CD8-positive, alpha-beta memory T cell (primary cell): ENCODE results near the gene ATF7IP. TPM values are rescaled to one million over a fixed set of nuclear protein-coding genes. Genes with fewer than 3 reads are reported as not detected.

ENCODE experiments used
- CTCF ChIA-PET: fragments of 350-600 bp; sonication (Branson Sonifier 250); formaldehyde crosslinking; loops from one replicate; lab custom pipeline; 2021; ENCODE audit warnings: antibody characterized with exemption; lab: Charles Lee
- POLR2A ChIA-PET: fragments of 350-600 bp; sonication (Branson Sonifier 250); formaldehyde crosslinking; loops from one replicate; lab custom pipeline; 2021; ENCODE audit warnings: antibody characterized with exemption; lab: Charles Lee
- DNase-seq, 5 donors: peaks; one replicate each; pipeline versions ENCODE4 v3.0.0 to v3.0.0-alpha.2; 2020 to 2022; ENCODE audit warnings: mixed read lengths in 1 of 5
- H3K27ac ChIP-seq: one replicate; pipeline ENCODE4 v1.7.0; 2013; ENCODE audit warnings: low read depth, mild to moderate bottlenecking, low read length, moderate library complexity
- H3K27me3 ChIP-seq: 2 replicates; pipeline ENCODE4 v1.7.0; 2013; ENCODE audit warnings: low read length, mild to moderate bottlenecking; ENCODE audit not compliant: insufficient read depth, poor library complexity, severe bottlenecking
- H3K36me3 ChIP-seq: 2 replicates; pipeline ENCODE4 v1.7.0; 2013; ENCODE audit warnings: mild to moderate bottlenecking, low read length, moderate library complexity; ENCODE audit not compliant: insufficient read depth
- H3K4me1 ChIP-seq: 2 replicates; pipeline ENCODE4 v1.7.0; 2013; ENCODE audit warnings: mild to moderate bottlenecking, low read length, moderate library complexity; ENCODE audit not compliant: insufficient read depth
- H3K4me3 ChIP-seq: 2 replicates; pipeline ENCODE4 v1.7.0; 2013; ENCODE audit warnings: mild to moderate bottlenecking, low read length
- H3K9me3 ChIP-seq: 2 replicates; pipeline ENCODE4 v1.7.0; 2013; ENCODE audit warnings: mild to moderate bottlenecking, low read length
- H3K27ac Mint-ChIP-seq, 8 donors: one replicate each; pipeline ENCODE4 v1.8.0; 2020 to 2021; ENCODE audit warnings: mixed read lengths in 8 of 8, mild to moderate bottlenecking in 6 of 8, inconsistent platforms in 3 of 8, moderate library complexity in 3 of 8
- H3K27me3 Mint-ChIP-seq, 2 donors: one replicate each; pipeline ENCODE4 v1.8.0; 2020 to 2021; ENCODE audit warnings: mixed read lengths in 2 of 2, mild to moderate bottlenecking in 1 of 2, moderate library complexity in 1 of 2
- H3K36me3 Mint-ChIP-seq, 3 donors: one replicate each; pipeline ENCODE4 v1.8.0; 2020 to 2021; ENCODE audit warnings: mixed read lengths in 3 of 3, inconsistent platforms in 1 of 3, mild to moderate bottlenecking in 1 of 3
- H3K4me1 Mint-ChIP-seq, 3 donors: one replicate each; pipeline ENCODE4 v1.8.0; 2020 to 2021; ENCODE audit warnings: mixed read lengths in 3 of 3, inconsistent platforms in 1 of 3, mild to moderate bottlenecking in 1 of 3
- H3K4me3 Mint-ChIP-seq, 7 donors: one replicate each; pipeline ENCODE4 v1.8.0; 2020 to 2021; ENCODE audit warnings: mixed read lengths in 7 of 7, mild to moderate bottlenecking in 6 of 7, moderate library complexity in 4 of 7, inconsistent platforms in 2 of 7
- H3K9me3 Mint-ChIP-seq, 5 donors: one replicate each; pipeline ENCODE4 v1.8.0; 2020 to 2022; ENCODE audit warnings: mixed read lengths in 5 of 5, mild to moderate bottlenecking in 3 of 5, moderate library complexity in 2 of 5, inconsistent platforms in 1 of 5
- polyA plus RNA-seq: library from polyadenylated mRNA; unstranded; fragments of 300-500 nt; fragmentation: Illumina TruSeq; gene quantifications from one replicate; pipeline ENCODE4 v1.2.3, GENCODE V29; 2021
- total RNA-seq, 2 experiments: library from RNA; stranded (reverse); gene quantifications; one replicate each; pipeline ENCODE4 v1.2.3, GENCODE V29; 2021

Gene ATF7IP
- total and polyA plus RNA-seq, 3 experiments from 2014 or later, result 80.6 to 94.4 (median 84.4) TPM

DNA sequence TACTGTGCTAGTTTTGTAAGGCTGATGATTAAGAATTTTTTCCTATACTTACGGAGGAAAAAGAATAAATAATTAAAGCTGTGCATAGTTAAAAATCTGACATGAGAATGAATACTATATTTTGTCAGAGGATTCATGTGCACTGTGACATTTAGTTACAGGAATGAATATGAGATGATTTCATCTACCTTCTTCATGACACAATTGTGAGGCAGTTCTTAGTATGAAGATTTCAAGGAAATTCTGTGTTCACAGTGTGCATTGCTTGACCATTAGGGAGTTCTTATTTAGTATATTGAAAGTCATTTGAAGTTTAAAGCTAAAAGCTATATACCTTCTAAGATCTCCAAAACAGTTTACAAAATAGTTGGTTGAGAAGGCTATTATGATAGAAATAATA lies 70.1 kb downstream of the ATF7IP start:
- Histone ChIP-seq H3K36me3 (peaks cover 43% of the 10 kb centered on the region), H3K4me1 (peaks cover 18% of the 10 kb centered on the region), H3K4me3 (no peak overlapping the region), H3K9me3 (no peaks in the 10 kb centered on the region), H3K27ac (no peak overlapping the region), H3K27me3 (no peaks in the 10 kb centered on the region)
- Mint-ChIP-seq H3K9me3 (no peaks in the 10 kb centered on the region), H3K4me3 (no peak overlapping the region), H3K27me3 (no peaks in the 10 kb centered on the region), H3K27ac (peak overlapping the region in 4 of 8 donors; percentile 3 to 77 (median 12)), H3K4me1 (peaks cover 34 to 73% (median 48%) of the 10 kb centered on the region in 3 donors), H3K36me3 (peaks cover 11 to 75% (median 33%) of the 10 kb centered on the region in 3 donors)
- CTCF ChIA-PET, result interaction anchor here (0.9 kb wide), 1 partner anchor 70 kb away, joined by 3 read pairs; the partner anchor contains the start of gene ATF7IP
- POLR2A ChIA-PET, result no interaction called here
- DNase-seq, result no peak

DNA sequence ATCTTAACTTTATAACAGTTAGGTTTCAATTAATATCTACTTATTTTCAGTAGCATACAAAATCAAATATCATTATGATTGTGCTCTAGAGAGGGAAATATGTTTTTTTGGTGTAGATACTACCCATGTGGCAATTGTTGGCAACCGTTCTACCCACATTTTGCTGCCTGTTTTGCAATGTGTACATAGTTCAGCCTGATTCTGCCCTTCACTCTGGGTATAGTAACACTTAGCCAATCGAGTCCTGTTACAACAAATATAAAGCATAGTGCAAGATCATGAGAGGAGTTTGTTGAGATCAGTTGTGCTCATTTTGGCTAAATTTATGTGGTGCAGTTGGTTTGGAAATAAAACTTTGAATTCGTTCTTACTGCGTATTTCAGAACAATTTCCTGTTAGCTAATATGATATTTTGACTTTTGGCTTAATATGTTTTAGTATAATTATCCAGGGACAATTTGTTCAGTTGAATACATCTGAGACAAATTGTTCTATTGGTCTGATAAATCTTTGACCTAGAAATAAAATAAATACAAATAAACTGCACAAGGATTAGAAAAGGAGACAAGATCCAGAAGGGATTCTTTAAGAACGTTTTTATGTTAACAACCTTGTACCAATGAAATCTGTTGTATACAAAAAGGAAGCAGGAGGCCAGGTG lies 76.9 kb downstream of the ATF7IP start:
- no peaks in the 10 kb centered on the region for H3K27me3 Mint-ChIP-seq
- H3K36me3 Mint-ChIP-seq, result peaks cover 9 to 83% (median 32%) of the 10 kb centered on the region in 3 donors
- Histone ChIP-seq H3K4me1 (no peaks in the 10 kb centered on the region), H3K27me3 (no peaks in the 10 kb centered on the region), H3K4me3 (no peak overlapping the region), H3K36me3 (peaks cover 39% of the 10 kb centered on the region), H3K9me3 (no peaks in the 10 kb centered on the region), H3K27ac (no peak overlapping the region)
- no peak overlapping the region for H3K4me3 Mint-ChIP-seq
- no peaks in the 10 kb centered on the region for H3K9me3 Mint-ChIP-seq
- DNase-seq, result no peak
- POLR2A ChIA-PET, result no interaction called here
- H3K27ac Mint-ChIP-seq, result peak overlapping the region in 6 of 8 donors; percentile 25 to 93 (median 56)
- CTCF ChIA-PET, result interaction anchor here (1.1 kb wide), 1 partner anchor 77 kb away, joined by 4 read pairs; the partner anchor contains the start of gene ATF7IP
- H3K4me1 Mint-ChIP-seq, result peaks cover 32 to 56% (median 38%) of the 10 kb centered on the region in 3 donors

DNA sequence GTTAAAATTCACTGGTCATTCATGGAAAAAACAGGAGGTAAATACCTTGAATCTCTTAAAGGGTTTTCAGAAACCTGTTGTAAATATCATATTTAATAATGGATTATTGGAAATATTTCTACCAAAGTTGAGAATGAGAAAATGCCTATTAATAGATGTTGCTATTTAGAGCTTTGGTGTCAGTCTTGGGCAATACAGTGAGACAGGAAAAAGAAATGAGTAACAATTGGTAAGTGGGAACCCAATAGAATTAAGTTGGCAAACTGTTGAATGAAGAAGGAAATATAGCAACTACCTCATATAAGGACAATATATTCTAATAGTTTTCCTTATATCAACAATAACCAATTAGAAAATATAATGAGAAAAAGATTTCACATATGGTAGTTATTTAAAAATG lies 78.0 kb downstream of the ATF7IP start:
- Histone ChIP-seq H3K36me3 (peaks cover 33% of the 10 kb centered on the region), H3K27ac (no peak overlapping the region), H3K27me3 (no peaks in the 10 kb centered on the region), H3K9me3 (no peaks in the 10 kb centered on the region), H3K4me3 (no peak overlapping the region), H3K4me1 (no peaks in the 10 kb centered on the region)
- Mint-ChIP-seq H3K4me1 (peaks cover 43 to 61% (median 50%) of the 10 kb centered on the region in 3 donors), H3K27me3 (no peaks in the 10 kb centered on the region), H3K4me3 (no peak overlapping the region), H3K27ac (peak overlapping the region in 5 of 8 donors; percentile 1 to 79 (median 52)), H3K36me3 (peaks cover 13 to 86% (median 35%) of the 10 kb centered on the region in 3 donors), H3K9me3 (no peaks in the 10 kb centered on the region)
- no peak for DNase-seq
- ChIA-PET POLR2A (no interaction called here), CTCF (interaction anchor here (1.1 kb wide), 1 partner anchor 78 kb away, joined by 4 read pairs; the partner anchor contains the start of gene ATF7IP)

DNA sequence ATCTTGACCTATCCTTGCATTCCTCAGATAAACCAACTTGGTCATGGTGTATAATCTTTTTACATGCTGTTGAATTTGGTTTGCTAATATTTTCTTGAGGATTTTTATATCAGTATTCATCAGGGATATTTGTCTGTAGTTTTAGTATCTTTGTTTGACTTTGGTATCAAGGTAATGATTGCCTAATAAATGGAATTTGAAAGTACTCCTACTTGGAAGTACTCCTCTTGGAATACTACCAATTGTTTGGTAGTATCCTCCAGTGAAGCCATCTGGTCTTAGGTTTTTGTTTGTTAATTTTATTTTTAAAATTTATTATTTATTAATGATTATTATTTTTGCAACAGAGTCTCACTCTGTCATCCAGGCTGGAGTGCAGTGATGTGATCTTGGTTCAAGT lies 85.0 kb downstream of the ATF7IP start:
- DNase-seq, result no peak
- H3K27me3 ChIP-seq, result no peaks in the 10 kb centered on the region
- peak overlapping the region in 5 of 8 donors; percentile 6 to 59 (median 12) for H3K27ac Mint-ChIP-seq
- peaks cover 70 to 86% (median 76%) of the 10 kb centered on the region in 3 donors for H3K4me1 Mint-ChIP-seq
- no peaks in the 10 kb centered on the region for H3K9me3 ChIP-seq
- peaks cover 23% of the 10 kb centered on the region for H3K36me3 ChIP-seq
- no peak overlapping the region for H3K4me3 ChIP-seq
- peaks cover 37% of the 10 kb centered on the region for H3K4me1 ChIP-seq
- no peak overlapping the region for H3K27ac ChIP-seq
- CTCF ChIA-PET, result no interaction called here
- no peaks in the 10 kb centered on the region for H3K27me3 Mint-ChIP-seq
- H3K4me3 Mint-ChIP-seq, result peak overlapping the region in 1 of 7 donors; percentile 61
- POLR2A ChIA-PET, result no interaction called here
- H3K36me3 Mint-ChIP-seq, result peaks cover 36 to 95% (median 47%) of the 10 kb centered on the region in 3 donors
- H3K9me3 Mint-ChIP-seq, result peaks cover 0 to 5% (median 0%) of the 10 kb centered on the region in 5 donors

DNA sequence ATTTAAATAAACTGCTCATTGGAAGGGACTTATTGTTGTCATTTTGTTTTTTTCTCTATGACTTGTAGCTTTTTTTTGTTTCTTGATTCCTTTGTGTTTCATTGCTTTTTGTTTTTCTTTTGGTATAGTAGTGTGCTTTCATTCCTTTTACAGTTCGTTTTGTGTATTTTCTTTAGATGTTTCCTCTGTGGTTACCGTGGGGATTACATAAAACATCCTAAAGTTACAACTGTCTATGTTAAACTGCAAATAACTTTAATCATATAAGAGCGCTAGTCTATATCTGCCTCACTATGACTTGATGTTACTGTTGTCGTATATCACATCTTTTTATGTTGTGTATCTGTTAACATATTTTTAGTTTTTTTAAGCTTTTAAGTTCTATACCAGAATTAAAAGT lies 86.9 kb downstream of the ATF7IP start:
- H3K4me1 ChIP-seq, result peaks cover 37% of the 10 kb centered on the region
- CTCF ChIA-PET, result interaction anchor here (1.3 to 3.5 kb wide), 3 partner anchors 50 to 213 kb away, joined by 4 to 19 read pairs (median 4); partner anchors contain the start of gene ATF7IP
- no peak overlapping the region for H3K4me3 ChIP-seq
- peaks cover 46 to 94% (median 51%) of the 10 kb centered on the region in 3 donors for H3K36me3 Mint-ChIP-seq
- H3K4me1 Mint-ChIP-seq, result peaks cover 73 to 89% (median 85%) of the 10 kb centered on the region in 3 donors
- H3K9me3 ChIP-seq, result no peaks in the 10 kb centered on the region
- no peak for DNase-seq
- H3K9me3 Mint-ChIP-seq, result peaks cover 0 to 5% (median 0%) of the 10 kb centered on the region in 5 donors
- peaks cover 33% of the 10 kb centered on the region for H3K36me3 ChIP-seq
- H3K27me3 ChIP-seq, result no peaks in the 10 kb centered on the region
- no peaks in the 10 kb centered on the region for H3K27me3 Mint-ChIP-seq
- H3K27ac Mint-ChIP-seq, result peak overlapping the region in 7 of 8 donors; percentile 8 to 85 (median 76)
- peak overlapping the region in 6 of 7 donors; percentile 16 to 65 (median 59) for H3K4me3 Mint-ChIP-seq
- H3K27ac ChIP-seq, result no peak overlapping the region
- POLR2A ChIA-PET, result interaction anchor here (1.0 to 1.7 kb wide), 2 partner anchors 86 to 87 kb away, joined by 3 to 5 read pairs; partner anchors contain the start of gene ATF7IP

DNA sequence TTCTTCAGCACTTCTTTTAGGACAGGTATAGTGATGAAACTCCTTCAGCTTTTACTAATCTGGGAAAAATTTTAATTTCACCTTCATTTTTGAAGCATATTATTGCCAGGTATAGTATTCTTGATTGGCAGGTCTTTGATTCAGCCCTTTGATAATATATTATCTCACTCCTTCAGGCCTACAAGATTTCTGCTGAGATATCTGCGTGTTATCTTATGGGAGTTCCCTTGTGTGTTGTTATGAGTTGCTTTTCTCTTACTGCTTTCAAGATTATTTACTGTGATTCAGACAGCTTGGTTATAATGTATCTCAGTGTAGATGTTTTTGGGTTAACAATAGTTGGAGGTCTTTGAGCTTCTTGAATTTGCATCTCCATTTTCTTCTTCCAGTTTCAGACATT lies 87.4 kb downstream of the ATF7IP start:
- peaks cover 0 to 5% (median 0%) of the 10 kb centered on the region in 5 donors for H3K9me3 Mint-ChIP-seq
- Histone ChIP-seq H3K36me3 (peaks cover 35% of the 10 kb centered on the region), H3K9me3 (no peaks in the 10 kb centered on the region), H3K27me3 (no peaks in the 10 kb centered on the region), H3K4me1 (peaks cover 37% of the 10 kb centered on the region), H3K4me3 (no peak overlapping the region), H3K27ac (no peak overlapping the region)
- no peak for DNase-seq
- H3K4me3 Mint-ChIP-seq, result peak overlapping the region in 3 of 7 donors; percentile 4 to 61 (median 13)
- H3K27me3 Mint-ChIP-seq, result no peaks in the 10 kb centered on the region
- ChIA-PET POLR2A (interaction anchor here (1.0 to 1.7 kb wide), 2 partner anchors 87 to 88 kb away, joined by 3 to 5 read pairs; partner anchors contain the start of gene ATF7IP), CTCF (interaction anchor here (0.8 to 3.5 kb wide), 6 partner anchors 12 to 214 kb away, joined by 3 to 19 read pairs (median 4); partner anchors contain the start of gene ATF7IP)
- H3K4me1 Mint-ChIP-seq, result peaks cover 69 to 84% (median 80%) of the 10 kb centered on the region in 3 donors
- H3K36me3 Mint-ChIP-seq, result peaks cover 41 to 92% (median 49%) of the 10 kb centered on the region in 3 donors
- H3K27ac Mint-ChIP-seq, result peak overlapping the region in 7 of 8 donors; percentile 8 to 84 (median 75)

DNA sequence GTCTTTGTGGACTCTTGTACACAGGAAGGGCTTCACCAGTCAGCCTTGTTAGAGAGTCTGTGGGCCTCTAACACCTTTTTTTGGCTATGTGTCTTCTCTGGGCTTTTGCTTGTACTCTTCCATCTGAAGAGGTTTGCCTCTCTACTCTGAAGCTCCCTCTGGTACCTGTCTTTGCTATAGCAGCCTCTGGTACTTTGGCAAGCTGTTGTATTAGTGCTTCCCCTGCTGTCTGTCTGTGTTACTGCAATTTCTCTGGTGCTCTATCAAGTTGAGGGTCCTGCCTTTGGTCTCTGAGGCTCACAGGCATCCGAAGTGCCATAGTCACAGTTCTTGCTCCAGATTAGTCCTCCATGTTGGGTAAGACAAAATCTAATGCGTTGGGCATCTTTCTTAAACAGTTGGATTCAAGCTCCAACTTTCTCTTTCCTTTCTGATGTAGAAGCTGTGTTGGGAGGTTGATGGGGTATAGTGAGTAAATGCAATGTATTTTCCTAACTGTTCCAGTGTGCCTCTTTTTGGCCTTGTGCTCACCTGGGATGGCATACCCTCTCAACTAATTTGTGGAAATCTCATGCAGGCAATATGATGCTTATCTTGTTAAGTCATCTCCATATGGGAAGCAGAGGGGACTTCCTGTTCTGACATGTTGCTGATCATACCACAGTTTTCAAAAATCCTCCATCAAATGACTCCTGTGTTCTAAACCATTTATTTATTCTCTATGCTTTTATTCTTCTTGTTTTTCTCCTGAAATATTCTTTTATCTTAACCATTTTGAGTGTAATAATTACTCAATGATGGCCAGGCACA lies 88.8 kb downstream of the ATF7IP start:
- no peaks in the 10 kb centered on the region for H3K9me3 ChIP-seq
- peaks cover 0 to 5% (median 0%) of the 10 kb centered on the region in 5 donors for H3K9me3 Mint-ChIP-seq
- H3K27ac ChIP-seq, result no peak overlapping the region
- peak overlapping the region; percentile 8 to 91 (median 80) for H3K27ac Mint-ChIP-seq
- H3K4me3 ChIP-seq, result no peak overlapping the region
- H3K27me3 ChIP-seq, result no peaks in the 10 kb centered on the region
- H3K27me3 Mint-ChIP-seq, result no peaks in the 10 kb centered on the region
- peaks cover 34% of the 10 kb centered on the region for H3K4me1 ChIP-seq
- ChIA-PET CTCF (interaction anchor here (0.9 to 3.5 kb wide), 6 partner anchors 10 to 215 kb away, joined by 3 to 19 read pairs (median 6); partner anchors contain the start of gene ATF7IP), POLR2A (interaction anchor here (1.7 kb wide), 1 partner anchor 88 kb away, joined by 5 read pairs; the partner anchor contains the start of gene ATF7IP)
- peaks cover 39 to 89% (median 41%) of the 10 kb centered on the region in 3 donors for H3K36me3 Mint-ChIP-seq
- peak in 2 of 5 donors; percentile 28 to 29 for DNase-seq
- H3K4me3 Mint-ChIP-seq, result peak overlapping the region in 4 of 7 donors; percentile 13 to 61 (median 50)
- peaks cover 40% of the 10 kb centered on the region for H3K36me3 ChIP-seq
- peaks cover 57 to 73% (median 66%) of the 10 kb centered on the region in 3 donors for H3K4me1 Mint-ChIP-seq
